HG02943 (cell line): Measurements from ENCODE around the gene ABCB7.
A peak's percentile ranks its signal among the peaks of the same experiment; 100 is the strongest.
"Not testable (repeated sequence)": the region's sequence is repeated elsewhere in the genome, so short reads cannot be mapped to it uniquely, and the experiment has no call there.

ENCODE experiments used
- ATAC-seq: cut with Tn5 transposase; IDR thresholded peaks from one replicate; pipeline ENCODE4 v1.9.1; 2021; ENCODE audit warnings: mild to moderate bottlenecking, low read depth, moderate library complexity; ENCODE audit not compliant: unreplicated experiment

Gene ABCB7

GRCh38 chrX:75155827-75156525 is at the start of gene ABCB7:
ABCB7 (minus strand) TSS chrX:75156283; CDS start chrX:75156272, 11 bp downstream.
- ATAC-seq: peak; percentile 86

DNA sequence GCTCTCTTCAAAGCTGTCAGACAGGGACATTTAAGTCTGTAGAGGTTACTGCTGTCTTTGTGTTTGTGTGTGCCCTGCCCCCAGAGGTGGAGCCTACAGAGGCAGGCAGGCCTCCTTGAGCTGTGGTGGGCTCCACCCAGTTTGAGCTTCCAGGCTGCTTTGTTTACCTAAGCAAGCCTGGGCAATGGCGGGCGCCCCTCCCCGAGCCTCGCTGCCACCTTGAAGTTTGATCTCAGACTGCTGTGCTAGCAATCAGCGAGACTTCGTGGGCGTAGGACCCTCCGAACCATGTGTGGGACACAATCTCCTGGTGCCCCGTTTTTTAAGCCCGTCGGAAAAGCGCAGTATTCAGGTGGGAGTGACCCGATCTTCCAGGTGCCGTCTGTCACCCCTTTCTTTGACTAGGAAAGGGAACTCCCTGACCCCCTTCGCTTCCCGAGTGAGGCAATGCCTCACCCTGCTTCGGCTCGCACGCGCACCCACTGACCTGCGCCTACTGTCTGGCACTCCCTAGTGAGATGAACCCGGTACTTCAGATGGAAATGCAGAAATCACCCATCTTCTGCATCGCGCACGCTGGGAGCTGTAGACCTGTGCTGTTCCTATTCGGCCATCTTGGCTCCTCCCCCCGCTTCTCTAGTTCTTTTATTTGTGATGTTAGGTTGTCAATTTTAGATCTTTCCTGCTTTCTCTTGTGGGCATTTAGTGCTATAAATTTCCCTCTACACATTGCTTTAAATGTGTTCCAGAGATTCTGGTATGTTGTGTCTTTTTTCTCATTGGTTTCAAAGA is 32.5 kb upstream of the ABCB7 start:
- ATAC-seq: not testable (repeated sequence)

GRCh38 chrX:75181721-75182120 is 25.6 kb upstream of the ABCB7 start:
- no peak for ATAC-seq

DNA sequence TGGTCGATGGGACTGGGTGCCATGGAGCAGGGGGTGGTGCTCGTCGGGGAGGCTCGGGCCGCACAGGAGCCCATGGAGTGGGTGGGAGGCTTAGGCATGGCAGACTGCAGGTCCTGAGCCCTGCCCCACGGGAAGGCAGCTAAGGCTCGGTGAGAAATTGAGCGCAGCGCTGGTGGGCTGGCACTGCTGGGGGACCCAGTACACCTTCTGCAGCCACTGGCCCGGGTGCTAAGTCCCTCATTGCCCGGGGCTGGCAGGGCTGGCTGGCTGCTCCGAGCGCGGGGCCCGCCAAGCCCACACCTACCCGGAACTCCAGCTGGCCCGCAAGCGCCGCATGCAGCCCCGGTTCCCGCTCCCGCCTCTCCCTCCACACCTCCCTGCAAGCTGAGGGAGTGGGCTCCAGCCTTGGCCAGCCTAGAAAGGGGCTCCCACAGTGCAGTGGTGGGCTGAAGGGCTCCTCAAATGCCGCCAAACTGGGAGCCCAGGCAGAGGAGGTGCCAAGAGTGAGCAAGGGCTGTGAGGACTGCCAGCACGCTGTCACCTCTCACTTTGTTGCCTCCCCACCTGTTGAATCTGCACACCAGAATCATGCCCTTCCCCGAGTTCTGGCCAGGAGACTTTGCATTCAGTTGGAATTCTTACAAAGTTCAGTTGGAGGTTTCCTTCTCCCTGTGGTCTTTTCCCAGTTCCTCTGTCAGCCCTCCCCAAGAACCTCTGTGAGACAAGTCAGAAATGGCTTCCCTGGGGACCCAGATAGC is 23.6 kb upstream of the ABCB7 start:
- ATAC-seq: not testable (repeated sequence)

GRCh38 chrX:75172257-75172890 is 16.3 kb upstream of the ABCB7 start:
- not testable (repeated sequence) for ATAC-seq

DNA sequence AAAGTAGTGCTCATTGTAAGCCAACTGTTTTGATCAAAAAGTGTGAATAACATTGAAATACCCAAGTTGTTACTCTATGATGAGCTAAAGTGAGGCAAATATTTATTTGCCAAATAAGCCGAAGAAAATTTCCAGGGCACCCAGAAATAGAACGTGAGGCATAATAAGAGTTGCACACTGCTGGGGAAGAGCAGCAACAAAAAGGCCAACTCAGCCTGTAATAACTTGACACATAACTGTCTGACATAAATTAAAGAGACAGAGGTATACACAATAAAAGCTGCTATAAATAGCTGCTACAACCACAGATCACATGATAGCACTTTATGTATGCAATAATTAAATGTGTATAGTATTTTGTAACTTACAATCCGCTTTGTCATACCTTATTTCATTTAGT is 2.0 kb upstream of the ABCB7 start:
- no peak for ATAC-seq

DNA sequence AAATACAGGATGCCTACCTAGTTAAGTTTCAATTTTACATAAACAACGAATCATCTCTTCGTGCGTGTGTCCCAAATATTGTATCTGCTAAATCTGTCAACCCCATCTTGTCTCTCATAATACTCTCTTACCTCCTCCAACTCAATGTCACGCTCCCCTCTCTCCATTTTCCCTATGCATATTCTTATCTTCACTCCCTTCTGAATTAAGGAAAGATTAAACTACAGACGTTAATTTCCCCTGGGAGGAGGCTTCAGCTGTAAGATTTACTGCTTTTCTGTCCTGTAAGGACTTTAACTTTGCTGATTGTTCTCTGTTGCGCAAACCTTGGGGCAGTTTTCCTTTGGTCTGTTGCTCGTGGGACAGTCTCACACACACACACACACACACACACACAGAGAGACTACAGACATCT is 455 bp upstream of the ABCB7 start:
- peak; percentile 31 for ATAC-seq

- ATAC-seq: peak; percentile 43
Measured at GRCh38 chrX:75155447-75155826, 646 bp downstream of the ABCB7 start.

DNA sequence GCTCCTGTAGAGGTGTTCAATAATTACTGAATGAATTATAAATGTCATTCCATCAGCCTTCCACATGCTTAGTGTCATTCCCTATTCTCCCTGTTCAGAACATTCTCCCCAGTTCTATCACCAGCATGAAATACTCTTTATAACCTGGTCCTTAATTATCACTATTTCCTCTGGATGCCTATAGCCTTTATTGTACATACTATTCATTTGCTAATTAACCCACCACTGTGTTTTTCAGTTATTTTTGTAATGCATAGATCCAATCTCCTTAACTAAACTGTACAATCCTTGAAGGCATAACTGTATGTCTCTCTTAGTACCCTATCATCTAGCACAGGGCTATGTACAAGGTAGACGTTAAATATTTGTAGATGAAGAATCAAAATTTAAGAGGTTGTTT is 1.2 kb downstream of the ABCB7 start:
- ATAC-seq: no peak

- ATAC-seq: no peak
Measured at GRCh38 chrX:75151827-75152592, 4.1 kb downstream of the ABCB7 start.

DNA sequence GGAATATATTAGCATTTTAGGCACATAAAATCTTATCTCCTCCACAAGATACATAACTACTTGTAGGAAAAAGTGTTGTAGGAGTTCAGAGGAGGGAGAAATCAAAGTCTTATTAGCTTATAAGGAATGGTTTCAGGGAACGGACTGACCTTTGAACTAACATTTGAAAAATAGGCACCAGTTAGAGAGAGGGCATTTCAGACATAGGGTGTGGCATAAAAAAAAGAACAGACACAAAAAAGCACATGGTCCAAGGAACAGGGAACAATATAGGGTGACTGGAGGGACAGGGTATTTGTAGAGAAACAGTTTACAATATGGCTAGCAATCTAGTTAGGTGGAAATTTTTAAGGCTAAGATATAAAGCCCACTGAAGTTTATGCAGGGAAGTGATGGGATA is 6.4 kb downstream of the ABCB7 start:
- no peak for ATAC-seq

GRCh38 chrX:75132672-75133071 is 23.4 kb downstream of the ABCB7 start:
- ATAC-seq: no peak

- ATAC-seq: no peak
Measured at GRCh38 chrX:75131973-75132627, 24.0 kb downstream of the ABCB7 start.

DNA sequence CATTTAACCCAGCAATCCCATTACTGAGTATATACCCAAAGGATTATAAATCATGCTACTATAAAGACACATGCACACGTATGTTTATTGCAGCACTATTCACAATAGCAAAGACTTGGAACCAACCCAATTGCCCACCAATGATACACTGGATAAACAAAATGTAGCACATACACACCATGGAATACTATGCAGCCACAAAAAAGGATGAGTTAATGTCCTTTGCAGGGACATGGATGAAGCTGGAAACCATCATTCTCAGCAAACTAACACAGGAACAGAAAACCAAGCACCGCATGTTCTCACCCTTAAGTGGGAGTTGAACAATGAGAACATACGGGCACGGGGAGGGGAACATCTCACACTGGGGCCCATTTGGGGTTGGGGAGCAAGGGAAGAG is 27.0 kb downstream of the ABCB7 start:
- ATAC-seq: not testable (repeated sequence)

DNA sequence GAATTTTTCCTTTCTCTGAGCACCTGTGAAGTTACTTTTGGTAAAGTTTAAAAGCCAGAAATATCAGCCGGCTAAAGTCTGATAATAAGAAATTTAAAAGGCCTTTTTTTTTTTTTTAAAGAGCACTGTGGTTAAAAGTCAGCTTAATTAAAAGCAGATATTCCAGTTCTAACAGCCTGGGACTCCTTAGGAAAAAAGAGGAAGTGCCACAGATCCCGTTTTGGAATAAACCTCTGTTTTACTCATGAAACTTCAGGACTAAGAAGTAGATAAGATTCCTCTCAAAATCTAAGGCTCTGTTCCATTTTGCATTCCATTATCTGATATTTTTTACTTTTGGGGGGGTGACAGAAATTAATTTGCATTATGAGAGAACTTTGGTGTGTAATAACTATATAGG is 37.8 kb downstream of the ABCB7 start:
- ATAC-seq: no peak

- ATAC-seq: no peak
Measured at GRCh38 chrX:75115707-75116413, 40.2 kb downstream of the ABCB7 start.

DNA sequence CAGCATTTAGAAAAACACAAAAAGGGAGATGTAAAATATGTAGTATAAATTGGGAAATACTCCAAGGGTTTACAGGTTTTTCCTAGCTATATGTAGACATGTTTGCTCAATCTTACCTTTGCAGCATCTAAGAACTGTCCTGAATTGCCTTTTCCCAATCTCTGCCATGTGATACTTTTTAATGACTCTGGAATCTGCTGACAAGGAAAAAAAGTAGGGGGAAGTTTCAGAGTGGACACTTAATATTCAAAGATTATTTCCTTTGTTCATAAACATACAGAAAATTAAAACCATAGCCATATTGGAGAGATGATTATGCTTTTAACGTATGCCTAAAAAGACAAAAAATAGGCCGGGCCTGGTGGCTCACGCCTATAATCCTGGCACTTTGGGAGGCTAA is 41.4 kb downstream of the ABCB7 start:
- ATAC-seq: no peak

- ATAC-seq: no peak
Measured at GRCh38 chrX:75113664-75114063, 42.4 kb downstream of the ABCB7 start.
